GM21737 (cell line): ENCODE measurements around the gene TUBB4A.

Source experiments
- ATAC-seq: cut with Tn5 transposase; IDR thresholded peaks from one replicate; pipeline ENCODE4 v1.9.1; 2021; ENCODE audit warnings: mild to moderate bottlenecking, moderate library complexity; ENCODE audit not compliant: unreplicated experiment

TUBB4A gene

GRCh38 chr19:6498294-6499036, 3.6 kb downstream of the TUBB4A start:
- ATAC-seq, result no peak

- no peak for ATAC-seq
These were observed 6.2 kb downstream of the TUBB4A start for GRCh38 chr19:6495947-6496346.

- no peak for ATAC-seq
These were observed 7.6 kb downstream of the TUBB4A start for GRCh38 chr19:6494438-6495036.

GRCh38 chr19:6491802-6492592, 10.1 kb downstream of the TUBB4A start:
- ATAC-seq, result no peak

GRCh38 chr19:6490134-6490533, 12.0 kb downstream of the TUBB4A start:
- no peak for ATAC-seq

- ATAC-seq, result no peak
These were observed 12.6 kb downstream of the TUBB4A start for GRCh38 chr19:6489278-6490061.

- ATAC-seq, result no peak
These were observed 17.3 kb downstream of the TUBB4A start for GRCh38 chr19:6484831-6485230.

GRCh38 chr19:6484230-6484629, 17.9 kb downstream of the TUBB4A start:
- no peak for ATAC-seq

- no peak for ATAC-seq
These were observed 18.9 kb downstream of the TUBB4A start for GRCh38 chr19:6483235-6483634.

- ATAC-seq, result no peak
These were observed 19.8 kb downstream of the TUBB4A start for GRCh38 chr19:6482343-6482686.

- peak; percentile 68 for ATAC-seq
These were observed 20.4 kb downstream of the TUBB4A start, which contains the start of gene DENND1C for GRCh38 chr19:6481541-6482342. TSS of gene DENND1C (minus strand) at chr19:6481787. CDS start at chr19:6481695, 92 bp downstream.

GRCh38 chr19:6480848-6481415, 21.2 kb downstream of the TUBB4A start:
- no peak for ATAC-seq

- no peak for ATAC-seq
These were observed 22.2 kb downstream of the TUBB4A start for GRCh38 chr19:6479836-6480398.

GRCh38 chr19:6478815-6479214, 23.3 kb downstream of the TUBB4A start:
- ATAC-seq, result no peak

- no peak for ATAC-seq
These were observed 25.1 kb downstream of the TUBB4A start for GRCh38 chr19:6476896-6477431.

GRCh38 chr19:6476155-6476895, 25.8 kb downstream of the TUBB4A start:
- ATAC-seq, result no peak

- ATAC-seq, result no peak
These were observed 26.6 kb downstream of the TUBB4A start for GRCh38 chr19:6475321-6476108.

GRCh38 chr19:6473647-6474046, 28.5 kb downstream of the TUBB4A start:
- ATAC-seq, result no peak
